PC-3 (cell line): ENCODE measurements around the gene FBXO9. TPM values are rescaled to one million over a fixed set of nuclear protein-coding genes. Genes with fewer than 3 reads are reported as not detected.

ENCODE experiments used
- ATAC-seq: fragments of 200-7000 bp; cut with Tn5 transposase; 2 replicates; pipeline ENCODE4 v1.9.1; 2020; ENCODE audit warnings: mild to moderate bottlenecking, moderate library complexity
- BruUV-seq: library from RNA; stranded (reverse); fragments of 400-500 nt; replicated peaks from 2 replicates; lab custom pipeline; 2021; lab: Mats Ljungman, UMichigan
- CTCF ChIA-PET: fragments of 300-600 bp; sonication (Branson Sonifier 250); formaldehyde crosslinking; loops from one replicate; lab custom pipeline; 2022; ENCODE audit warnings: antibody characterized with exemption; lab: Charles Lee
- POLR2A ChIA-PET: fragments of 300-600 bp; sonication (Branson Sonifier 250); formaldehyde crosslinking; loops from one replicate; lab custom pipeline; 2022; ENCODE audit warnings: antibody characterized with exemption; ENCODE audit not compliant: unreplicated experiment; lab: Charles Lee
- DNase-seq: peaks from one replicate; pipeline ENCODE4 v3.0.0-alpha.2; 2015
- H2AFZ ChIP-seq: fragments of 300-600 bp; sonication (generic); 2 replicates; pipeline ENCODE4 v1.6.0; 2016; ENCODE audit warnings: antibody characterized with exemption, low read length
- H3F3A ChIP-seq: fragments of 300-600 bp; sonication (generic); one replicate; pipeline ENCODE4 v1.6.0; 2017; ENCODE audit warnings: antibody characterized with exemption, low read length, control low read depth, mild to moderate bottlenecking; ENCODE audit not compliant: unreplicated experiment
- H3K27ac ChIP-seq: fragments of 300-600 bp; sonication (generic); 2 replicates; pipeline ENCODE4 v1.5.1; 2016; ENCODE audit warnings: mild to moderate bottlenecking, low read length
- H3K27me3 ChIP-seq: fragments of 300-600 bp; sonication (generic); 2 replicates; pipeline ENCODE4 v1.6.1; 2016; ENCODE audit warnings: low read length, mixed read lengths
- H3K36me3 ChIP-seq: fragments of 300-600 bp; sonication (generic); 2 replicates; pipeline ENCODE4 v1.6.1; 2016; ENCODE audit warnings: low read depth, mixed run types, low read length, mixed read lengths
- H3K4me1 ChIP-seq: fragments of 300-600 bp; sonication (generic); 2 replicates; pipeline ENCODE4 v1.5.1; 2016; ENCODE audit warnings: low read length; ENCODE audit not compliant: insufficient read depth
- H3K4me2 ChIP-seq: fragments of 300-600 bp; sonication (generic); 2 replicates; pipeline ENCODE4 v1.6.0; 2016; ENCODE audit warnings: low read length
- H3K4me3 ChIP-seq: fragments of 300-600 bp; sonication (generic); 2 replicates; pipeline ENCODE4 v1.5.1; 2016; ENCODE audit warnings: mild to moderate bottlenecking, low read length, mixed read lengths
- H3K79me2 ChIP-seq: fragments of 300-600 bp; sonication (generic); 2 replicates; pipeline ENCODE4 v1.6.1; 2017; ENCODE audit warnings: low read length, mixed read lengths
- H3K9ac ChIP-seq: fragments of 300-600 bp; sonication (generic); 2 replicates; pipeline ENCODE4 v1.6.0; 2016; ENCODE audit warnings: mild to moderate bottlenecking, low read length
- H3K9me2 ChIP-seq: fragments of 300-600 bp; sonication (generic); replicated peaks from 2 replicates; pipeline ENCODE4 v1.6.1; 2016; ENCODE audit warnings: mixed run types, low read length, mixed read lengths
- H3K9me3 ChIP-seq: fragments of 300-600 bp; sonication (generic); 2 replicates; pipeline ENCODE4 v1.6.1; 2016; ENCODE audit warnings: low read length, mixed read lengths
- H4K20me1 ChIP-seq: fragments of 300-600 bp; sonication (generic); 2 replicates; pipeline ENCODE4 v1.6.1; 2016; ENCODE audit warnings: low read length, mixed read lengths
- CTCF ChIP-seq: fragments of 300-600 bp; sonication (generic); conservative IDR thresholded peaks from 2 replicates; pipeline ENCODE4 v1.5.1; 2017; ENCODE audit warnings: antibody characterized with exemption, low read depth, mild to moderate bottlenecking, low read length
- EZH2 ChIP-seq: fragments of 300-600 bp; sonication (generic); IDR thresholded peaks from one replicate; pipeline ENCODE4 v1.6.1; 2017; ENCODE audit warnings: antibody characterized with exemption, mild to moderate bottlenecking, low read length; ENCODE audit not compliant: unreplicated experiment
- EZH2phosphoT487 ChIP-seq: fragments of 300-600 bp; sonication (generic); IDR thresholded peaks from 2 replicates; pipeline ENCODE4 v1.6.1; 2018; ENCODE audit warnings: mild to moderate bottlenecking, antibody characterized with exemption, low read length, borderline replicate concordance
- intact Hi-C: fragments of 100-400 bp; cut with micrococcal nuclease; formaldehyde crosslinking; loops from 2 replicates; pipeline ENCODE4 v1.9.0; 2023
- total RNA-seq: library from RNA; depleted of rRNA; stranded (reverse); fragments of >200 nt; gene quantifications from 2 replicates; pipeline ENCODE4 v1.2.3, GENCODE V29; 2014

Gene FBXO9
- total RNA-seq, 1 experiment from 2014 or later, result 54.6 TPM

GRCh38 chr6:53045891-53046673, 19.1 kb upstream of the FBXO9 start:
- no peak overlapping the region for H3K4me3 ChIP-seq

GRCh38 chr6:53048431-53049195, 16.6 kb upstream of the FBXO9 start:
- Histone ChIP-seq H3K4me1 (peaks cover 29% of the 10 kb centered on the region), H3K79me2 (0 out of 2 replicates have a peak, but pooled peaks cover 12% of the 10 kb centered on the region), H4K20me1 (no peaks in the 10 kb centered on the region), H3K27me3 (no peaks in the 10 kb centered on the region), H3K36me3 (no peaks in the 10 kb centered on the region), H3K9me3 (no peaks in the 10 kb centered on the region), H2AFZ (peak overlapping the region; percentile 78), H3K4me2 (peak overlapping the region; percentile 90), H3F3A (peaks cover 8% of the 10 kb centered on the region), H3K9me2 (no peaks in the 10 kb centered on the region), H3K9ac (peak overlapping the region; percentile 69), H3K4me3 (peak overlapping the region; percentile 67), H3K27ac (peak overlapping the region; percentile 96)
- TSS peak; percentile 94 for BruUV-seq
- ChIA-PET POLR2A (interaction anchor here (0.5 to 0.7 kb wide), 3 partner anchors 47 to 57 kb away, joined by 3 to 4 read pairs (median 4); no protein-coding TSS in a partner anchor), CTCF (interaction anchor here (1.5 kb wide), 1 partner anchor 55 kb away, joined by 4 read pairs; no protein-coding TSS in a partner anchor)
- DNase-seq (peak; percentile 93), ATAC-seq (peak; percentile 86)
- intact Hi-C loops, result loop anchor here (1.0 kb wide), 1 partner anchor 52 kb away; no protein-coding TSS in a partner anchor
- no peak for TF ChIP-seq CTCF
- TF ChIP-seq EZH2phosphoT487, result no peak
- TF ChIP-seq EZH2, result no peak

More at GRCh38 chr6:53045891-53046673, 19.1 kb upstream of the FBXO9 start:
- ChIA-PET CTCF (no interaction called here), POLR2A (no interaction called here)
- Histone ChIP-seq H2AFZ (no peak overlapping the region), H3F3A (peaks cover 13% of the 10 kb centered on the region), H3K79me2 (0 out of 2 replicates have a peak, but pooled peaks cover 12% of the 10 kb centered on the region), H3K9me3 (no peaks in the 10 kb centered on the region), H3K9ac (no peak overlapping the region), H3K27ac (no peak overlapping the region), H3K36me3 (no peaks in the 10 kb centered on the region), H3K27me3 (no peaks in the 10 kb centered on the region), H3K4me1 (peaks cover 52% of the 10 kb centered on the region), H3K4me2 (no peak overlapping the region), H3K9me2 (no peaks in the 10 kb centered on the region), H4K20me1 (no peaks in the 10 kb centered on the region)
- ATAC-seq (no peak), DNase-seq (no peak)
- TF ChIP-seq EZH2phosphoT487, result no peak
- no peak for TF ChIP-seq CTCF
- TF ChIP-seq EZH2, result no peak
- no TSS peak for BruUV-seq
- intact Hi-C loops, result no loop called here
